HG02884 (cell line): ENCODE data around the gene CD99.

ENCODE experiments used
- ATAC-seq: cut with Tn5 transposase; IDR thresholded peaks from one replicate; pipeline ENCODE4 v1.9.1; 2021; ENCODE audit warnings: mild to moderate bottlenecking, moderate library complexity; ENCODE audit not compliant: unreplicated experiment

Gene CD99

DNA sequence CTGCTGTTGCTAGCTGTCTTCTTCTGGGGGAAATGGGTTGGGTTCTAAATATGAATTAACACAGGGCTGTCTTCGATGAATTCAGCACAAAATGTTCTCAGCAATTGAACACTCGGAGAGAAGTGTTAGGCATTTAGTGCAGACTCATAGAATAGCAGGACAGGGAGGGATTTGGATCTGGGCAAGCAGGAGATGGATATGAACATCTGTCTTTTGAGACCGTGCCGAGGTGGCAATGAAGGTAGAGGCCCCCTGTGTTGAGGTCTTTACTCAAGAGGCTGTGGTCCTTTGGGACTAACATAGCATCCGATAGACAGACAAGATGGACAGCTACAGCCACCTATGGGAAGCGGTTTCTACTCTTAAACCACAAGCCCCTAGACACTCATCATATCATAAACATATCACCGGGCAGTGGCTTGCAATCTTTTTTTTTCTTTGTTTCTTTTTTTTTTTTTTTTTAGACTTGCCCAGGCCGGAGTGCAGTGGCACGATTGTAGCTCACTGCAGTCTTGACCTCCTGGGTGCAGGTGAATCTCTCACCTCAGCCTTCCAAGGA lies 6.7 kb downstream of the CD99 start:
- ATAC-seq, result no peak

DNA sequence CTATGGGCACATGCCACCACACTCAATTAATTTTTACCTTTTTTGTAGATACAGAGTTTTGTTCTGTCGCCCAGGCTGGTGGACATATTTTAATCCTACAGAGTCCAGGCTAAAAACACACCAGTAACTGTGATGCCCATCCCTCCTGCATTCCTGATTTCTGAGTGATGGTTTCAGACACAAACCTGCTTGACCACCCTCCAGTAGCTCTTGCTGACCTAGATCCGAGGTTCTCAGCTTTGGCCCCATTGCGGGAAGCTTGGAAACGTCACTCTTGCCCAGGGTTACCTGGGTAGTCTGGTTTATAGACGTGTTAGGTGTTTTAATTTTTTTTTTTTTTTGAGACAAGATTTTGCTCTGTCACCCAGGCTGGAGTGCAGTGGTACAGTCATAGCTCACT lies 7.5 kb downstream of the CD99 start:
- ATAC-seq, result no peak

- no peak for ATAC-seq
Observed at GRCh38 chrX:2699959-2700358, 8.9 kb downstream of the CD99 start.

DNA sequence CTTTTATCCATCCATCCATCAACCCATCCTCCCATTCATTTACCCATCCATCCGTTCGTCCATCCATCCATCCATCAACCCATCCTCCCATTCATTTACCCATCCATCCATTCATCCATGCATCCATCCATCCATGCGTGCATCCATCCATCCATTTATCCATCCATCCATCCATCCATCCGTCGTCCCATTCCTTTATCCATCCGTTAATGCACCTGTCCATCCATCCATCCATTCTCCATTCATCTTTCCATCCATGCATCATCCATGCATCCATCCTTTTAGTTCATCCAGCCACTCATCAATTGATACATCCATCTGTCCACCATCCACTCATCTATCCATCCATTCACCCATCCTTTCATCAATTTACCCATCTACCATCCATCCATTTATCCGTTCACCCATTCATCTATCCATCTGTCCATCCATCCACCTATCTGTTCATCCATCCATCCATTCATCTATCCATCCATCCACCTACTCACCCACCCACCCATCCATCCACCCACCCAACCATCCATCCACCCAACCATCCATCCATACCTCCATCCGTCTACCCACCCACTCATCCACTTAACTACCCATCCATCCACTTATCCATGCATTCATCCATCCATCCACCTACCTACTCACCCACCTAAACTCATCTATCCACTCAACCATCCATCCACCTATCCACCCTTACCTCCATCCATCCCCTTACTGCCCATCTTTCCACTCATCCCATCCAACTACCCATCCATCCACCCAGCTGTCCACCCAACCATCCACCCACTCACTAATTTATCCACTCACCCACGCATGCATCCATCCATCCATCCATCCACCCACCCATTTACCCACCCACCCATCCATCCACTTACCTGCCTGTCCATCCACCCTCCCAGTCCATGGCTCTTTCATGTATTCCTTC lies 9.6 kb downstream of the CD99 start:
- ATAC-seq, result no peak

DNA sequence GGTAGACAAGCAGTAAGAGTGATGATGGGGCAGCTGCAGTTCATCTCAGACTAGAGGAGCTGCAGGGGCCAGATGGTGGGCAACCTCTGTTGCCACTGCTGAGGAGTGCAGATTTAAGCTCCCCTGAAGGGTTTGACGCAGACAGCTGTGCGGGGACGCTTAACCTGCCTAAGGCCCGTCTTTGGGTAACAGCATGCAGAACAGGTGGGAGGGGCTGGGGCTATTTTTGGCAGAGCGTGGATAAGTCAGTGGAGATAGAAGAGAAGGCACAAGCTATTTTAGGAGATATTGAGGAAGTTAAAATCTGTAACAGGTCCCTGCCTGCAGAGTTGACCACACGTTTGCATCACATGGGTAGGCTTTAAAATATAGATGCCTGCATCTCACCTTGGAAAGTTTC lies 10.5 kb downstream of the CD99 start:
- ATAC-seq, result no peak

- ATAC-seq, result no peak
Observed at GRCh38 chrX:2703991-2704369, 12.9 kb downstream of the CD99 start.

DNA sequence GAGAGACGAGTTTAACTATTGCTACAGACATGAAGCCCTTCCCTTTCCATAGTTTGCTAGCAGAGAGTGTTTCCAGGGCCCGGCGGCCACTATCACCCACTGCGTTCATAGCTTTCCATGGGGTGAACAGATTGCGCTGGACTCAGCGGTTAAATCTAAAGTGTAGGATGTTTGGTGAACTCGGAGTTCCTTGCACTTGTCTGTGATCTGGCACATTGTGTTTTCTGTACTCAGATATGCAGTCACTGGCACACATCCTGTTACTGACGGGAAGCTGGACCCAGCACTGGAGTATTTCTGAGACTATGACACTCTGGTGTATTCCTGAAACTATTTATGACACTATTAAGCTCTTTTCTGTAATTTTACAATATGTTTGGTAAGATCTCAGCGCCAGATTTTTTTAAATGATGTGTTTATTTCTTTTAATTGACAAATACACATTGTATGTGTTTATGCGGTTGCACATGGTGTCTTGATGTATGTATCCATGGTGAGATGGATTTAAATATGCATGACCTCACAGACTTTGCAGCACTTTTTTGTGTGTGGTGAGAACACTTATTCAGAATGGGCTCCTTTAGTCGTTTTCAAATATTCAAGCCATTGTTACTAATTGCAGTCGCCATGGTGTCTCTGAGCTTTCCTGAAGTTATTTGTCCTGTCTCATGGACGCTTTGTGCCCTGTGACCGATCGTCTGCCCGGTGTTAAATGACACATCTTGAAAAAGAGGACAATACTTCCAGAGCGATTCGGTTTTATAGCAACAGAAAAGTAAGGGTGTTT lies 14.1 kb downstream of the CD99 start:
- ATAC-seq, result no peak

GRCh38 chrX:2707334-2707760 lies 16.3 kb downstream of the CD99 start:
- peak; percentile 84 for ATAC-seq

GRCh38 chrX:2708021-2708420 lies 16.9 kb downstream of the CD99 start:
- no peak for ATAC-seq

DNA sequence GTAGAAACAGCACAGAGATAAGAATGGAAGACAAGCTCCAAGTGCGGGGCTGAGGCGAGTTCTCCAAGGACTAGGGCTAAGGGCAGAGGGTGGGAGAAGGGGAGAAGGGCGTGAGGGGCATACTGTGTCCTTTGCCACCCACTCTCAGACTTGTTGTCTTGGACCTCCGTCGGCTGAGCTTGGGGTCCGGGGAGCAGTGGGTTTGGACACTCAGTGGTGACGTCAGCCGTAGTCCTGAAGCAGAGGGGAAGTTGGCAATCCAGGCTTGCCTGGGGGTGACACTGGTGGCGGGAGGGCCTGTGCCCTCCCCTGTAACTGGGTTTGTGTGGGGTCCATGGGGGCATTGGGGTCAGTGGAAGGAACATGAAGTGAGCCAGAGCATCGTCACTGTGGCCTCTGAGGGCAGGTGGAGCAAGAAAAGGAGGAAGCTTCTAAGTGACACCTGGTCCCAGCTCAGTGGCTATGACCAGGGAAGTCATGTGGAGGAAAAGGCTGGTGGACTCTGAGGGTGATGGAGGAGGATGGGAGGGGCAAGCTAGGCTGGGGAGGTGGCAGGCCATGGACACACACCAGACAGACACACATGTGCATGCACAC lies 17.6 kb downstream of the CD99 start:
- ATAC-seq, result no peak

- ATAC-seq, result no peak
Observed at GRCh38 chrX:2709556-2709955, 18.5 kb downstream of the CD99 start.

DNA sequence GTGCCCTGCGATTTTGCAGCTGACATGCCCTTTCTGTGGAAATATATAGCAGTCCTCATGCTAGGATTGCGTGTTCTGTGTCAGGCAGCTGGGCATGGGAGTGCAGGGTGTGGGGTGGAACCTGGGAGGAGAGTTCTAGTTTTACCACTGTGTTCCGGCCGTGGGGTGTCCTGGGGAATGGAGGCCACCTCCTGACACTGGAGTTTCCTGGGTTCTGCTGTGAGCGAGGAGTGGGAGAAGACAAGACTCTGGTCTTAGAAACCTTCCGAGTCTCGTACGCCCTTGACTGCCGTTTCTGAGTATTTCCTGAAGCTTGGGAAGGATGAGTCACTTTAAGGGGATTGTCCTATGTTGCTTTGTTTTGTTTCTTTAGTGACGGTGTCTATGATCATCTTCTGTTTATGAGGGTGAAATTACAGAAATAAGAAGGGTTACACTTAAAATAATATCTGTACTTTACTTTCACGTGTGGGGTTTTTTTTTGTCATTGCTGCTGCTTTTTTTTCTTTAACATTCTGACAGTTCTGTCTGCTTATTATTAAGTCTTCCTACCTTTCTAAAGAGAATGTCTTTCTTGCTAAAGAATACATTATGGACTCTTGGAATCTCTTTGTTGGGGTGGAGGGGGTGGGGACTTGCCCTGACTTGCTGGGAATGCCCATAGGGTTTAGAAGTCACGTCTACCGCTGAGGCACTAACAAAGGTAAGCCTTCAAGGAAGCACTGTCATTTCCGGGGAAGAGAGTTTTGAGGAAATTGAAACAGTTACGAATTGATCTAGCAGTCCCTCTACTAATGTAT lies 19.1 kb downstream of the CD99 start:
- ATAC-seq, result no peak

DNA sequence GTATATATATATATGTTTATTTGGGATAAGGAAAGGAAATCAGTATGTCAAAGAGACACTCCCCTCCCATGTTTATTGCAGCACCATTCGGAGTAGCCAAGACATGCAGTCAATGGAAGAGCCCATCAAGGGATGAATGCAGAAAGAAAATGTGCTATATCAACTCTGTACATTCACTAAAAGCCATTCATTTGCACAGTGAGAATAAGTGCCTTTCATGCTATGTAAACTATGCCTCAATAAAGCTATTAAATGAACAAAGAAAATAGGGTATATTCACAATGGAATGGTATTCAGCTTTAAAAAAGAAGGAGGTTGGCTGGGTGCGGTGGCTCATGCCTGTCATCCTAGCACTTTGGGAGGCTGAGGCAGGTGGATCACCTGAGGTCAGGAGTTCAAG lies 20.3 kb downstream of the CD99 start:
- ATAC-seq, result no peak

- no peak for ATAC-seq
Observed at GRCh38 chrX:2712428-2712827, 21.3 kb downstream of the CD99 start.

DNA sequence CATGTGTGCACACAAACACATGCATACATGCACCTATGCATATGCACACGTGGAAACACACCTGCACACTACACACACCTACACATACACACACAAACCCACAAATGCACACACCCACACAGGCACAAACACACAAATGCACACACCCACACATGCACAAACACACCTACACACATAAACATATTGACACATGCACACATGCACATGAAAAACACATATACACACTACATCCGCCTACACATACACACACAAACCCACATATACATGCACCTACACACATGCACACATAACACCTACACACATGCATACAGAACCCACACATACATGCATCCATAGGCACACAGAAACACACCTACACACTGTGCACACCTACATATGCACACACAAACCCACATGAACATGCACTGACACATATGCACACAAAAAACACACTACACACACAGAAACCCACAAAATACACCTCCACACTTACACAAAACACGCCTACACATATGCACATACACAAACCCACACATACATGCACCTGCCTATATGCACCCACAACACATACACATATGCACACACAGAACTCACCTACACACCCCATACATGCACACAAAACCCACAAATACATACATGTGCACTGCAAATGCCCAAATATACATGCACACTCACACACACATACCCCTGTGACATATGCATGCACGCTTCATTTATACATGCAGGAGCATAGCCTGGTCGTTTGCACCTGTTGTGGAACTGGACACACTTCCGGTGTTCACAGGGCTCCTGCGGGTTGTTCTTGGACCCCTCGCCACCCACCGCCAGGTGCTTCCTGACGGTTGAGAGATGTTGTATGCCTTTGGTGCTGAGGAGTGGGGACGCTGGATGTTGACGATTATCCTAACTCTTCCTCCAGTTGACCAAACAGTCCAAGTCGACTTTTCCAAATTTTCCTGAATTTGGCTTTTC lies 22.1 kb downstream of the CD99 start:
- no peak for ATAC-seq

GRCh38 chrX:2714551-2714950 lies 23.5 kb downstream of the CD99 start:
- ATAC-seq, result no peak

GRCh38 chrX:2715066-2715600 lies 24.0 kb downstream of the CD99 start:
- no peak for ATAC-seq

GRCh38 chrX:2717312-2717711 lies 26.2 kb downstream of the CD99 start:
- ATAC-seq, result no peak

DNA sequence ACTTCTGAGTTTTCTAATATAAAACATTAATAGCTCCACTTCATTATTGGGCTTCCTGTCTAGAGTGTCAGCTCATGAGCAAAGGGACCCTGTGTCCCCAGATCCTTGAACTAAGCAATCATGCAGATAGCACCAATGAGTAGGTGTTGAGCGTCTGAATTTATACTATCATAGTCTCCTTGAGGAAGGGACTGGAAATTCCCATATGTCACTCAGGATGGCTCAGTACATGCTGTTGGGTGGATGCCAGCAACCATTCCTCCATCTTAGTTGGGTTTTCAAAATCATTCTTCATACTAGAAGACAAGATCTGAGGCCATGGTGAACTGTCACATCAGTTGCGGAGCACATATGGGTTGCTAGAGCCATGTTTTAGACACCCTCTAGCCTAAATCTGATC lies 27.7 kb downstream of the CD99 start:
- no peak for ATAC-seq
